Smooth muscle cell (in vitro differentiated cells): ENCODE measurements around the gene SH3GL2. TPM values are rescaled to one million over a fixed set of nuclear protein-coding genes. Genes with fewer than 3 reads are reported as not detected.

ENCODE experiments used
- DNase-seq: peaks from one replicate; lab custom pipeline; 2025; ENCODE audit not compliant: unreplicated experiment; lab: John Stamatoyannopoulos, UW
- H2AFZ ChIP-seq: fragments of 200-600 bp; sonication (generic); 2 replicates; pipeline ENCODE4 v1.6.0; 2016; ENCODE audit warnings: antibody characterized with exemption, low read depth, mild to moderate bottlenecking
- H3F3A ChIP-seq: fragments of 200-600 bp; sonication (generic); 2 replicates; pipeline ENCODE4 v1.6.0; 2017; ENCODE audit warnings: antibody characterized with exemption, low read depth
- H3K27ac ChIP-seq: fragments of 200-600 bp; sonication (generic); 2 replicates; pipeline ENCODE4 v1.5.1; 2016; ENCODE audit warnings: low read depth, mild to moderate bottlenecking
- H3K27me3 ChIP-seq: fragments of 200-600 bp; sonication (generic); 2 replicates; pipeline ENCODE4 v1.6.1; 2016; ENCODE audit warnings: low read depth, mild to moderate bottlenecking
- H3K36me3 ChIP-seq: fragments of 200-600 bp; sonication (generic); 2 replicates; pipeline ENCODE4 v1.5.1; 2016; ENCODE audit warnings: low read depth
- H3K4me1 ChIP-seq: fragments of 200-600 bp; sonication (generic); 2 replicates; pipeline ENCODE4 v1.5.1; 2016; ENCODE audit warnings: low read depth
- H3K4me2 ChIP-seq: fragments of 200-600 bp; sonication (generic); 2 replicates; pipeline ENCODE4 v1.6.0; 2016; ENCODE audit warnings: mild to moderate bottlenecking
- H3K4me3 ChIP-seq: fragments of 200-600 bp; sonication (generic); 2 replicates; pipeline ENCODE4 v1.5.1; 2016; ENCODE audit warnings: mild to moderate bottlenecking
- H3K79me2 ChIP-seq: fragments of 200-600 bp; sonication (generic); 2 replicates; pipeline ENCODE4 v1.6.0; 2016; ENCODE audit warnings: low read depth, mild to moderate bottlenecking
- H3K9ac ChIP-seq: fragments of 200-600 bp; sonication (generic); 2 replicates; pipeline ENCODE4 v1.6.0; 2016; ENCODE audit warnings: low read depth
- H3K9me3 ChIP-seq: fragments of 200-600 bp; sonication (generic); replicated peaks from 2 replicates; pipeline ENCODE4 v1.5.1; 2016; ENCODE audit warnings: low read depth
- H4K20me1 ChIP-seq: fragments of 200-600 bp; sonication (generic); 2 replicates; pipeline ENCODE4 v1.6.0; 2016; ENCODE audit warnings: low read depth
- CTCF ChIP-seq: fragments of 200-600 bp; sonication (generic); IDR thresholded peaks from 2 replicates; pipeline ENCODE4 v1.5.1; 2017; ENCODE audit warnings: borderline replicate concordance, mild to moderate bottlenecking, antibody characterized with exemption; ENCODE audit not compliant: insufficient read depth, poor library complexity, severe bottlenecking
- WGBS: methylation state at CpG from one replicate; pipeline ENCODE4 v1.1.7; 2016; ENCODE audit warnings: low lambda C conversion rate; 5-methylcytosine and 5-hydroxymethylcytosine counted together
- polyA plus RNA-seq: library from polyadenylated mRNA; unstranded; fragments of >200 nt; fragmentation: Nextera tagmentation; extraction: Ambion mirVana; gene quantifications from 2 replicates; pipeline ENCODE4 v1.2.1, GENCODE V29; 2016
- total RNA-seq: library from RNA; depleted of rRNA; stranded (reverse); fragments of >200 nt; gene quantifications from 2 replicates; pipeline ENCODE4 v1.2.3, GENCODE V29; 2014

Gene SH3GL2
- total and polyA plus RNA-seq, 2 experiments from 2014 or later, result not detected

- no peak overlapping the region for H3K9ac ChIP-seq
- no peaks in the 10 kb centered on the region for H3K36me3 ChIP-seq
- 82% methylated on average over 4 of the region's 4 CpGs for WGBS
- no peaks in the 10 kb centered on the region for H3F3A ChIP-seq
- H4K20me1 ChIP-seq, result no peaks in the 10 kb centered on the region
- no peak for DNase-seq
- H3K27me3 ChIP-seq, result peaks cover 41% of the 10 kb centered on the region
- peaks cover 8% of the 10 kb centered on the region for H3K4me1 ChIP-seq
- no peak overlapping the region for H2AFZ ChIP-seq
- no peak overlapping the region for H3K4me2 ChIP-seq
- no peak for TF ChIP-seq CTCF
- no peak overlapping the region for H3K27ac ChIP-seq
- no peak overlapping the region for H3K4me3 ChIP-seq
- H3K79me2 ChIP-seq, result no peaks in the 10 kb centered on the region
- H3K9me3 ChIP-seq, result no peaks in the 10 kb centered on the region
These were observed 234.9 kb downstream of the SH3GL2 start for GRCh38 chr9:17813798-17814197.

DNA sequence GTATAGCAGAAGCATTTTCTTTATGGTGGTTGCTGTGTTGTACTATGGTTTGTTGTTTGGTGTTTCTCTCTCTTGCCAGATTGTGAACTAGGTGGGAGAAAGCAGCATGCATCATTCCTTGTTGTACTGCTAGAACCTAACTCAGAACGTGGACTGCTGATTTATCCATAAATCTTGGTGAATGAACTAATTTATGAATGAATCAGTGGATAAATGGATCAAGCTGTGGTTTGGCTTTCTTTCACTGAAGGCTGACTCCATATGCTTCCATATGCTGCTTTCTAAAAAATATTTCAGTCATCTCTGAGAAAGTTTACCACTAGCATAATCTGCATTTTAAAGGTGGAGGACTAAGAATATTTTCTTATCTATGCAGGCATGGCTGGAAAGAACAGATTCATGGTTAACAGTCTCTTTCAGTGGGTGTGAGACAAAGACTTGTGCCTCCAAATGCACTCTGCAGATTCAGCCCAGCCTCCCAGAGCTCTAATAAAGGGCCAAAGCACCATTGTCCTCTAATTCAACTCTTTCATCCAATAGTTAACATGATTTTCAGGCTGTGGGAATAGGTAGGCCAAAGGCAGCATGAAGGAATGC, 237.7 kb downstream of the SH3GL2 start:
- H3K79me2 ChIP-seq, result no peaks in the 10 kb centered on the region
- no peak for TF ChIP-seq CTCF
- H3K27ac ChIP-seq, result no peak overlapping the region
- WGBS, result 37% methylated on average over 1 of the region's 1 CpG
- peaks cover 8% of the 10 kb centered on the region for H3K4me1 ChIP-seq
- no peak overlapping the region for H3K4me2 ChIP-seq
- no peak for DNase-seq
- H3K36me3 ChIP-seq, result no peaks in the 10 kb centered on the region
- H3K27me3 ChIP-seq, result peaks cover 21% of the 10 kb centered on the region
- no peak overlapping the region for H2AFZ ChIP-seq
- H3K4me3 ChIP-seq, result no peak overlapping the region
- no peaks in the 10 kb centered on the region for H4K20me1 ChIP-seq
- peaks cover 5% of the 10 kb centered on the region for H3K9me3 ChIP-seq
- H3F3A ChIP-seq, result no peaks in the 10 kb centered on the region
- H3K9ac ChIP-seq, result no peak overlapping the region

DNA sequence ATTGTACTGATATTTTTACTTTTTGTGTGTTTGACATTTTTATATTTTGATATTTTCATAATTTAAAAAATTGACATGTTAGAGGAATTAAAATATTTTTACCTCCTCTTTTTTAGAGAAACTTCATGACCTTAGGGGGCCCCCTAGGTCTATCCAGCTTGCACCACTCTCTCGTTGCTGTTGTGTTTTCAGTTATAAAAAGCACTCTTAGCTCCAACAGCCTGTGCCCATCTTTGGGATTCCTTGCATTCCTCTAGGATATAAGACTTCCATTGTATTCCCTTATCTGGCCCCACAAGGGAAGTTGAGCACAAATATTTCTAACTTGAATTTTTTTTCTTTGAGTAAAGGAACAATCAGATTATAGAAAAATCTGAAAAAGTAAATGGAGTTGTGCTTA, 245.3 kb downstream of the SH3GL2 start:
- Histone ChIP-seq H3K9me3 (peaks cover 5% of the 10 kb centered on the region), H2AFZ (no peak overlapping the region), H4K20me1 (no peaks in the 10 kb centered on the region), H3K27me3 (no peaks in the 10 kb centered on the region), H3K27ac (no peak overlapping the region), H3K4me2 (no peak overlapping the region), H3F3A (no peaks in the 10 kb centered on the region), H3K79me2 (no peaks in the 10 kb centered on the region), H3K36me3 (no peaks in the 10 kb centered on the region), H3K4me1 (no peaks in the 10 kb centered on the region), H3K9ac (no peak overlapping the region), H3K4me3 (no peak overlapping the region)
- DNase-seq, result no peak
- WGBS, result 4% methylated on average over 1 of the region's 1 CpG
- TF ChIP-seq CTCF, result no peak

DNA sequence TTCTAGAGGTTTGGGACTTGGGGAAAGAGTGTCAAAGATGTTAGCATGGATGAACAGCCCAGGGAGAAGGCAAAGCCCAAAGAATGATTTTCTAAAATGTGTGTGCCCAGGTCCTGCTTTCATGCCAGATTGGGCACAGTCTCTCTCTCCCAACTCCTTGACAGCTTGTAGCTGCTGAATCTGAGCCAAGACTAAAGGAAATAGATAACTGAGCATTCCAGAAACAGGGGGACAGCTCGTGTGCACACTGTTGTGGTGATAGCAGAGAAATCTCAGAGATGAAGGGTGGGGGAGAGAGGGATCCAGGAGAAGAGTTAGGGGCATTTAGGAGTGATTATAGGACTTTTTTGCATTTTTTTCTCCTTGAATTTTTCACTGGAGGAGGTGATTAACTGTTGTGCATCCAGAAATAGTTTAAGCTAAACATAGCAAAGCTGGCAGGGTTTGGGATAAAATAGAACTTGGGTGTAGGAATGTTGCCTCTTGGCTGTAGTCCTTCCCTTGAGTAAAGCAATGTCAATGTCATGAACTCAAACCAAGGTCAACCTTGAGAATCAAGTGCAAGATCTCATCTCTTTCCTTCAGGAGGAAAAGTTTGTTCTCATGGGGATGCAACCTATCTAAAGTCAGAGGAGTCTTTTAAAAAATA, 245.9 kb downstream of the SH3GL2 start:
- H3K79me2 ChIP-seq, result no peaks in the 10 kb centered on the region
- H3K4me3 ChIP-seq, result no peak overlapping the region
- no peak overlapping the region for H3K4me2 ChIP-seq
- no peak overlapping the region for H3K9ac ChIP-seq
- WGBS, result 3% methylated on average over 1 of the region's 1 CpG
- H4K20me1 ChIP-seq, result no peaks in the 10 kb centered on the region
- no peak overlapping the region for H3K27ac ChIP-seq
- no peaks in the 10 kb centered on the region for H3K4me1 ChIP-seq
- H3F3A ChIP-seq, result no peaks in the 10 kb centered on the region
- no peak overlapping the region for H2AFZ ChIP-seq
- H3K9me3 ChIP-seq, result peaks cover 5% of the 10 kb centered on the region
- no peak for DNase-seq
- H3K27me3 ChIP-seq, result no peaks in the 10 kb centered on the region
- no peak for TF ChIP-seq CTCF
- H3K36me3 ChIP-seq, result no peaks in the 10 kb centered on the region
